Suppressor macrophage treated with lipopolysaccharide for 1 hour (primary cell): ENCODE measurements around the gene IDUA.
"Not testable (repeated sequence)": the region's sequence is repeated elsewhere in the genome, so short reads cannot be mapped to it uniquely, and the experiment has no call there.

Source experiments
- DNase-seq, 3 donors: peaks; one replicate each; pipeline ENCODE4 v3.0.0-alpha.2; 2020 to 2022

Gene IDUA

GRCh38 chr4:1047106-1047975 is 60.5 kb downstream of the IDUA start:
- DNase-seq: no peak

GRCh38 chr4:1047976-1048772 is 61.3 kb downstream of the IDUA start:
- DNase-seq: no peak

- peak; percentile 90 to 91 (median 91) for DNase-seq
These were observed 62.1 kb downstream of the IDUA start for GRCh38 chr4:1048773-1049590.

DNA sequence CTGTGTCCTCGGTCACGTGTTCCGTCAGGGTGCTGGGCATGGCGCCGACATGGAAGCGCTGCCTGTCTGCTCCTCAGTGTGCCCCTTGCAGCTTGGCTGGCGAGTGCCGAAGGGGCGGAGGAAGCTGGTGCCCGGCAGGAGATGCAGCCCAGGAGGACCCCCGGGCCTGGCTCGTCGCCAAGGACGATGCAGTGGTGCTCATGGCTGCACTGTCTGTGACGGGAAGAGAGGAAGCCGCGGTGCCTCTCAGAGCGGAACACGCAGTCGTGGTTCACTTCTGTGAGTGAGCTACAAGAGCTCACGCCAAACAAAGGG is 62.7 kb downstream of the IDUA start:
- DNase-seq: no peak

DNA sequence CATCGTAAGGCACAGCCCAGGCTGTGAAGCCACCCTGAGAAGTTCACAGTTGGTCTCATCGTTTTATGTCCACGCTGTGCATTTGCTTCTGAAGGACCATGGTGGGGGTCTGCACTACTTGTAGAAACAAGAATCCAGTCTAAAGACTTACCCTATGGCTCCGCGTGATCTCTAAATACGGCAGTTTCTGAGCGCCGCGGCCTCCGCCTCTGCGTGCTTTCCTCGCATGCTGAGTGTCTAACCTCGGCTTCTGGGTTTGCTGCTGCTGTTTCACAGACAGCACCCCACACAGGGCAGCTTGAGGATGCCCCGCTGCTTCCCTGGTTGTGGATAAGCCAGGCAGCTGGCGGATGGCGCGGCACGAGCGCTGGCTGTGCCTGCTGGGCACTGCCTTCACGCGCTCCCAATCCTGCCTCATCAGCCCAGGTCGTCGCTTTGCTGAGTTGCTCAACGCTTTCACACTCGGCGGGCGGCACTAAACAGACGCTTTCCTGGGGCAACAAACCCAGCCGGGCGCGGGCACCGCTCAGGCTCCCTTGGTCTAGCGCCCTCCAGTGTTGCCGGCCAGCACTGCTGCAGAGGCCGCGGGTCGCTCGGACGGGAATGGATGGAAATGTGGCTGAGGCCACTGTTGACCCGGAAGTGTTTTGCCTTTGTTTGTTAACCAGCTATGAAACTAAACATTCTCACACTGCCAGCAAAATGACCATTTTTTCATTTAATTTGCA is 63.8 kb downstream of the IDUA start:
- no peak for DNase-seq

DNA sequence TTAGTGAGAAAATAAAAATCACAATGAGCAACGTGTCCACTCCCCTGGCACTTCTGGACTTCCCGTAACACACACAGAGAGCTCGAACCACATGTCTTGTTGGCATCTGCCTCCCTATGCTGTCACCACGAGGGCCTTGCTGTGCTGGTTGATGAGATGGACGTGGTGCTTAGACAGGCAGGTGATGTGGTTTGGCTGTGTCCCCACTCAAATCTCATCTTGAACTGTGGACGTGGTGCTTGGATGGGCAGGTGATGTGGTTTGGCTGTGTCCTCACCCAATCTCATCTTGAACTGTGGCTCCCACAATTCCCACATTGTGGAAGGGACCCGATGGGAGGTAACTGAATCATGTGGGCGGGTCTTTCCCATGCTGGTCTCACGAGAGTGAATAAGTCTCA is 64.6 kb downstream of the IDUA start:
- DNase-seq: no peak

- DNase-seq: no peak
These were observed 65.4 kb downstream of the IDUA start for GRCh38 chr4:1052231-1052671.

GRCh38 chr4:1053080-1053661 is 66.3 kb downstream of the IDUA start:
- no peak for DNase-seq

DNA sequence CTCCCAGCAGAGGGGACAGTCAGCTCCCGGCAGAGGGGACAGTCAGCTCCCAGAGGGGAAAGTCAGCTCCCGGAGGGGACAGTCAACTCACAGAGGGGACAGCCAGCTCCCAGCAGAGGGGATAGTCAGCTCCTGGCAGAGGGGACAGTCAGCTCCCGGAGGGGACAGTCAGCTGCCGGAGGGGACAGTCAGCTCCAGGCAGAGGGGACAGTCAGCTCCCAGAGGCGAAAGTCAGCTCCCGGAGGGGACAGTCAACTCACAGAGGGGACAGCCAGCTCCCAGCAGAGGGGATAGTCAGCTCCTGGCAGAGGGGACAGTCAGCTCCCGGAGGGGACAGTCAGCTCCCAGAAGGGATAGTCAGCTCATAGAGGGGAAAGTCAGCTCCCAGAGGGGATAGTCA is 67.0 kb downstream of the IDUA start:
- not testable (repeated sequence) for DNase-seq
